AG04449 (cell line): Measurements from ENCODE around the gene NGLY1.

Experiments used
- CTCF ChIA-PET: fragments of 350-600 bp; formaldehyde crosslinking; extraction: SDS; loops from one replicate; lab custom pipeline; 2021; ENCODE audit warnings: antibody characterized with exemption; lab: Yijun Ruan, JAX
- POLR2A ChIA-PET: fragments of 400-600, 350-600 bp; formaldehyde crosslinking; extraction: SDS; loops from one replicate; lab custom pipeline; 2020; ENCODE audit warnings: antibody characterized with exemption, inconsistent platforms; lab: Yijun Ruan, JAX
- DNase-seq: peaks from one replicate; pipeline ENCODE4 v3.0.0-alpha.2; 2010; ENCODE audit warnings: low read depth, low spot score
- H3K4me3 ChIP-seq: 2 replicates; pipeline ENCODE4 v1.5.1; 2011; ENCODE audit warnings: low read depth, mild to moderate bottlenecking, control low read depth, low read length
- CTCF ChIP-seq: IDR thresholded peaks from one replicate; pipeline ENCODE4 v1.5.1; 2011; ENCODE audit warnings: mild to moderate bottlenecking, moderate library complexity, low read length, control low read depth, inconsistent platforms; ENCODE audit not compliant: insufficient read depth; ENCODE audit errors: missing control alignments

Gene NGLY1

GRCh38 chr3:25683410-25683809, 99.8 kb downstream of the NGLY1 start:
- DNase-seq, result no peak
- no peak overlapping the region for H3K4me3 ChIP-seq
- CTCF ChIA-PET, result no interaction called here
- TF ChIP-seq CTCF, result no peak
- POLR2A ChIA-PET, result no interaction called here

- ChIA-PET CTCF (no interaction called here), POLR2A (no interaction called here)
- no peak overlapping the region for H3K4me3 ChIP-seq
- TF ChIP-seq CTCF, result no peak
- no peak for DNase-seq
Observed at GRCh38 chr3:25679642-25680302, 103.5 kb downstream of the NGLY1 start.

GRCh38 chr3:25679166-25679565, 104.1 kb downstream of the NGLY1 start:
- POLR2A ChIA-PET, result interaction anchor here (0.5 kb wide), 1 partner anchor 10 kb away, joined by 3 read pairs; no protein-coding TSS in a partner anchor
- no peak for DNase-seq
- CTCF ChIA-PET, result no interaction called here
- no peak overlapping the region for H3K4me3 ChIP-seq
- no peak for TF ChIP-seq CTCF

- ChIA-PET POLR2A (interaction anchor here (0.5 kb wide), 1 partner anchor 11 kb away, joined by 3 read pairs; no protein-coding TSS in a partner anchor), CTCF (interaction anchor here (1.5 kb wide), 1 partner anchor 30 kb away, joined by 3 read pairs; no protein-coding TSS in a partner anchor)
- TF ChIP-seq CTCF, result no peak
- no peak overlapping the region for H3K4me3 ChIP-seq
- DNase-seq, result no peak
Observed at GRCh38 chr3:25678581-25678980, 104.7 kb downstream of the NGLY1 start.

GRCh38 chr3:25677121-25677520, 106.1 kb downstream of the NGLY1 start:
- H3K4me3 ChIP-seq, result no peak overlapping the region
- no peak for TF ChIP-seq CTCF
- no peak for DNase-seq
- ChIA-PET CTCF (interaction anchor here (1.5 kb wide), 1 partner anchor 29 kb away, joined by 3 read pairs; no protein-coding TSS in a partner anchor), POLR2A (no interaction called here)

GRCh38 chr3:25674670-25675069, 108.6 kb downstream of the NGLY1 start:
- POLR2A ChIA-PET, result no interaction called here
- DNase-seq, result no peak
- CTCF ChIA-PET, result no interaction called here

More at GRCh38 chr3:25674670-25675069, 108.6 kb downstream of the NGLY1 start:
- H3K4me3 ChIP-seq, result no peak overlapping the region
- no peak for TF ChIP-seq CTCF
